HL-60 (cell line): ENCODE measurements around the gene REEP1.

Source experiments
- DNase-seq, 2 experiments: peaks; one replicate each; pipeline ENCODE4 v3.0.0-alpha.2; 2010 to 2020; ENCODE audit warnings: low read depth in 1 of 2, low spot score in 1 of 2
- H3K27ac ChIP-seq: fragments of 250-450 bp; sonication (Bioruptor Pico); replicated peaks from 2 replicates; pipeline ENCODE4 v1.5.1; 2020; ENCODE audit warnings: mild to moderate bottlenecking, moderate library complexity
- H3K27me3 ChIP-seq: fragments of 250-450 bp; sonication (Bioruptor Pico); 2 replicates; pipeline ENCODE4 v1.5.1; 2021; ENCODE audit warnings: mild to moderate bottlenecking, moderate library complexity; ENCODE audit not compliant: insufficient read depth, poor library complexity, severe bottlenecking
- H3K4me3 ChIP-seq: replicated peaks from 2 replicates; pipeline ENCODE4 v1.5.1; 2011; ENCODE audit warnings: mild to moderate bottlenecking, control low read depth, low read length; ENCODE audit not compliant: insufficient read depth
- CTCF ChIP-seq: IDR thresholded peaks from one replicate; pipeline ENCODE4 v1.5.1; 2011; ENCODE audit warnings: low read length, control low read depth, inconsistent platforms; ENCODE audit not compliant: insufficient read depth
- GABPA ChIP-seq: IDR thresholded peaks from 2 replicates; pipeline ENCODE4 v1.6.1; 2012; ENCODE audit warnings: low read depth
- POLR2AphosphoS5 ChIP-seq: IDR thresholded peaks from 2 replicates; pipeline ENCODE4 v1.6.1; 2012; ENCODE audit warnings: low read depth
- SPI1 ChIP-seq: IDR thresholded peaks from 2 replicates; pipeline ENCODE4 v1.6.1; 2012; ENCODE audit warnings: low read depth, mild to moderate bottlenecking, borderline replicate concordance
- TF ChIP-seq, protein P1 (sequence below): IDR thresholded peaks from 2 replicates; pipeline ENCODE4 v1.6.1; 2012; ENCODE audit warnings: low read depth; ENCODE audit not compliant: insufficient replicate concordance

Gene REEP1

DNA sequence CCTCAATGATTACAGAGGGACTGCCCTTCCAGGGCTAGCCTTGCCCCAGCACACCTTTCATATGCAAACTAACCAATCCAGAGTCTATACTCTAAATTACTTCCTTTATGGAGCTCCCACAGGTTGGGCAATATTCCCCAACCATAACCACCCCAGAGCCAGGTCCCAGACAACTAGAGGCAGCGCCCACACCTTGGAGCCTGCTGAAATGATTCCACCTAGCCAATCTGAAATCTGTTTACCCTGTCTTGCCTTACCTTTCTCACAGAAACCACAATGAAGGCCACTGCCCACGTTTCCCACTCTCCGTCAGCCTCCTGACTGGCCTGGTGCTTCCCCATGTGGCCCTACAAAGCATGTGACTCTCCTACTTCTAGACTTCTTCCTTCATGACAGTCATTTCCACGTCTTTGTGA, 62.0 kb downstream of the REEP1 start:
- TF ChIP-seq POLR2AphosphoS5 = no peak
- TF ChIP-seq, protein P1, sequence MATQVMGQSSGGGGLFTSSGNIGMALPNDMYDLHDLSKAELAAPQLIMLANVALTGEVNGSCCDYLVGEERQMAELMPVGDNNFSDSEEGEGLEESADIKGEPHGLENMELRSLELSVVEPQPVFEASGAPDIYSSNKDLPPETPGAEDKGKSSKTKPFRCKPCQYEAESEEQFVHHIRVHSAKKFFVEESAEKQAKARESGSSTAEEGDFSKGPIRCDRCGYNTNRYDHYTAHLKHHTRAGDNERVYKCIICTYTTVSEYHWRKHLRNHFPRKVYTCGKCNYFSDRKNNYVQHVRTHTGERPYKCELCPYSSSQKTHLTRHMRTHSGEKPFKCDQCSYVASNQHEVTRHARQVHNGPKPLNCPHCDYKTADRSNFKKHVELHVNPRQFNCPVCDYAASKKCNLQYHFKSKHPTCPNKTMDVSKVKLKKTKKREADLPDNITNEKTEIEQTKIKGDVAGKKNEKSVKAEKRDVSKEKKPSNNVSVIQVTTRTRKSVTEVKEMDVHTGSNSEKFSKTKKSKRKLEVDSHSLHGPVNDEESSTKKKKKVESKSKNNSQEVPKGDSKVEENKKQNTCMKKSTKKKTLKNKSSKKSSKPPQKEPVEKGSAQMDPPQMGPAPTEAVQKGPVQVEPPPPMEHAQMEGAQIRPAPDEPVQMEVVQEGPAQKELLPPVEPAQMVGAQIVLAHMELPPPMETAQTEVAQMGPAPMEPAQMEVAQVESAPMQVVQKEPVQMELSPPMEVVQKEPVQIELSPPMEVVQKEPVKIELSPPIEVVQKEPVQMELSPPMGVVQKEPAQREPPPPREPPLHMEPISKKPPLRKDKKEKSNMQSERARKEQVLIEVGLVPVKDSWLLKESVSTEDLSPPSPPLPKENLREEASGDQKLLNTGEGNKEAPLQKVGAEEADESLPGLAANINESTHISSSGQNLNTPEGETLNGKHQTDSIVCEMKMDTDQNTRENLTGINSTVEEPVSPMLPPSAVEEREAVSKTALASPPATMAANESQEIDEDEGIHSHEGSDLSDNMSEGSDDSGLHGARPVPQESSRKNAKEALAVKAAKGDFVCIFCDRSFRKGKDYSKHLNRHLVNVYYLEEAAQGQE = no peak
- TF ChIP-seq CTCF = no peak
- TF ChIP-seq GABPA = no peak
- no peak for TF ChIP-seq SPI1
- no peak for DNase-seq
- H3K27me3 ChIP-seq = no peaks in the 10 kb centered on the region
- H3K27ac ChIP-seq = no peak overlapping the region
- no peak overlapping the region for H3K4me3 ChIP-seq

GRCh38 chr2:86274918-86275275, 62.5 kb downstream of the REEP1 start:
- Histone ChIP-seq H3K4me3 (no peak overlapping the region), H3K27ac (no peak overlapping the region), H3K27me3 (no peaks in the 10 kb centered on the region)
- DNase-seq = no peak
- TF ChIP-seq SPI1 (no peak), GABPA (no peak), CTCF (no peak), POLR2AphosphoS5 (no peak)
- TF ChIP-seq, protein P1 = no peak

- no peak overlapping the region for H3K27ac ChIP-seq
- no peaks in the 10 kb centered on the region for H3K27me3 ChIP-seq
- DNase-seq = no peak
- TF ChIP-seq SPI1 (no peak), POLR2AphosphoS5 (no peak), CTCF (no peak), GABPA (no peak)
- TF ChIP-seq, protein P1 = no peak
- no peak overlapping the region for H3K4me3 ChIP-seq
These were observed 63.0 kb downstream of the REEP1 start for GRCh38 chr2:86274265-86274917.
